ENCODE measurements around the gene FMO5. TPM values are rescaled to one million over a fixed set of nuclear protein-coding genes. Genes with fewer than 3 reads are reported as not detected.

FMO5 gene
- total and polyA plus RNA-seq, 2 of the 13 experiments (the other 11 are each of a cell fraction or from before 2014, with no cell fraction given), result 48.2 to 149 TPM

DNA sequence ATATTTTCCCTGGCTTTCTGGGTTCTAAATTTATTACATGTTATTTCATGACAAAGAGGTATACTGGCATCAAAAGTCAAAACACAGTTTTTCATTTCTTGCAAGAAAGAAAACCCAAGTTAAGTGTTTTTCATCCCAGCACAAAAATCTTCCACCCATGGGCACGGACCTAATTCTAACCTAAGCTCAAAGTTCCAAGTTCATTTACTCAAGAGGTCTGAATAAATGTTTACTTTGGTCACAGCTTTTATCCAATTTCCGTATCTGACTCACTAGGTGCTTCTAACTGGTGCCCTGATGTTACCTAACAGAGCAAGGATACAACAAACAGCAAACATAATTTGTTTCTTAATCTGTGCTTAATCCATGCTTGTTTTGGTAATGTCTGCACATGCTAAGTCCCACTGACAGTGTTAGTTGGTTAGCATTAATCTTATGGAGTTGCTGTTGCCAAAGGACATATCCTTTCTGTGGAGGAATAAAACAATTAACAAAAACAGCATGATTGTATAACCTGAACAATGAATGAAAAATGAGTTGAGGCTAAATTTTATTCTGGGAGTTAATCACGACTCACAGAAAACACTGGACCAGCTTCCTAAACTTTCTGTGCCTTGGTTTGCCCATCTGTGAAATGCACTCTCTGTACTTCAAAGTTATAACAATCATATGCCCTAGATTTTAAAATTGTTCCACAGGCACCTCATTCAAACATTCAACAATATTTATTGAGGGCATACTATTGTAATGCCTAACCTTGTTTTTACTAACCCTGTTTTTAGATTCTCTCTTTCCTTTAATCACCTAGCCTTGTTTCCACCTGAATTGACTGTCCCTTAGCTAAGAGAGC lies 13.1 kb upstream of the FMO5 start (continued):
- TF ChIP-seq, protein P1, sequence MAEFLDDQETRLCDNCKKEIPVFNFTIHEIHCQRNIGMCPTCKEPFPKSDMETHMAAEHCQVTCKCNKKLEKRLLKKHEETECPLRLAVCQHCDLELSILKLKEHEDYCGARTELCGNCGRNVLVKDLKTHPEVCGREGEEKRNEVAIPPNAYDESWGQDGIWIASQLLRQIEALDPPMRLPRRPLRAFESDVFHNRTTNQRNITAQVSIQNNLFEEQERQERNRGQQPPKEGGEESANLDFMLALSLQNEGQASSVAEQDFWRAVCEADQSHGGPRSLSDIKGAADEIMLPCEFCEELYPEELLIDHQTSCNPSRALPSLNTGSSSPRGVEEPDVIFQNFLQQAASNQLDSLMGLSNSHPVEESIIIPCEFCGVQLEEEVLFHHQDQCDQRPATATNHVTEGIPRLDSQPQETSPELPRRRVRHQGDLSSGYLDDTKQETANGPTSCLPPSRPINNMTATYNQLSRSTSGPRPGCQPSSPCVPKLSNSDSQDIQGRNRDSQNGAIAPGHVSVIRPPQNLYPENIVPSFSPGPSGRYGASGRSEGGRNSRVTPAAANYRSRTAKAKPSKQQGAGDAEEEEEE (CRISPR knock-in tag; IDR thresholded peaks at IDR 0.05; ENCODE audit: borderline replicate concordance), result no peak
- TF ChIP-seq ZNF296 (CRISPR knock-in tag; conservative IDR thresholded peaks at IDR 0.05) (no peak), ZNF563 (CRISPR knock-in tag; IDR thresholded peaks at IDR 0.05) (no peak), RAD21 (CRISPR knock-in tag; IDR thresholded peaks at IDR 0.05) (no peak), KDM5A (IDR thresholded peaks at IDR 0.05; ENCODE audit: borderline replicate concordance, low read length) (peak; percentile 27; the same call in 1 of the 2 replicates), TSC22D2 (CRISPR knock-in tag; IDR thresholded peaks at IDR 0.05; ENCODE audit: borderline replicate concordance) (peak; percentile 65; the same call in 1 of the 2 replicates), ZSCAN30 (CRISPR knock-in tag; IDR thresholded peaks at IDR 0.05) (no peak)
- TF ChIP-seq, protein P2, sequence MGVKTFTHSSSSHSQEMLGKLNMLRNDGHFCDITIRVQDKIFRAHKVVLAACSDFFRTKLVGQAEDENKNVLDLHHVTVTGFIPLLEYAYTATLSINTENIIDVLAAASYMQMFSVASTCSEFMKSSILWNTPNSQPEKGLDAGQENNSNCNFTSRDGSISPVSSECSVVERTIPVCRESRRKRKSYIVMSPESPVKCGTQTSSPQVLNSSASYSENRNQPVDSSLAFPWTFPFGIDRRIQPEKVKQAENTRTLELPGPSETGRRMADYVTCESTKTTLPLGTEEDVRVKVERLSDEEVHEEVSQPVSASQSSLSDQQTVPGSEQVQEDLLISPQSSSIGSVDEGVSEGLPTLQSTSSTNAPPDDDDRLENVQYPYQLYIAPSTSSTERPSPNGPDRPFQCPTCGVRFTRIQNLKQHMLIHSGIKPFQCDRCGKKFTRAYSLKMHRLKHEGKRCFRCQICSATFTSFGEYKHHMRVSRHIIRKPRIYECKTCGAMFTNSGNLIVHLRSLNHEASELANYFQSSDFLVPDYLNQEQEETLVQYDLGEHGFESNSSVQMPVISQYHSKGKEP (CRISPR knock-in tag; IDR thresholded peaks at IDR 0.05), result no peak
- TF ChIP-seq, protein P3, sequence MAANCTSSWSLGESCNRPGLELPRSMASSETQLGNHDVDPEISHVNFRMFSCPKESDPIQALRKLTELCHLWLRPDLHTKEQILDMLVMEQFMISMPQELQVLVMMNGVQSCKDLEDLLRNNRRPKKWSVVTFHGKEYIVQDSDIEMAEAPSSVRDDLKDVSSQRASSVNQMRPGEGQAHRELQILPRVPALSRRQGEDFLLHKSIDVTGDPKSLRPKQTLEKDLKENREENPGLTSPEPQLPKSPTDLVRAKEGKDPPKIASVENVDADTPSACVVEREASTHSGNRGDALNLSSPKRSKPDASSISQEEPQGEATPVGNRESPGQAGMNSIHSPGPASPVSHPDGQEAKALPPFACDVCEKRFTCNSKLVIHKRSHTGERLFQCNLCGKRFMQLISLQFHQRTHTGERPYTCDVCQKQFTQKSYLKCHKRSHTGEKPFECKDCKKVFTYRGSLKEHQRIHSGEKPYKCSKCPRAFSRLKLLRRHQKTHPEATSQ (CRISPR knock-in tag; IDR thresholded peaks at IDR 0.05; ENCODE audit: borderline replicate concordance), result no peak
- TF ChIP-seq, protein P4, sequence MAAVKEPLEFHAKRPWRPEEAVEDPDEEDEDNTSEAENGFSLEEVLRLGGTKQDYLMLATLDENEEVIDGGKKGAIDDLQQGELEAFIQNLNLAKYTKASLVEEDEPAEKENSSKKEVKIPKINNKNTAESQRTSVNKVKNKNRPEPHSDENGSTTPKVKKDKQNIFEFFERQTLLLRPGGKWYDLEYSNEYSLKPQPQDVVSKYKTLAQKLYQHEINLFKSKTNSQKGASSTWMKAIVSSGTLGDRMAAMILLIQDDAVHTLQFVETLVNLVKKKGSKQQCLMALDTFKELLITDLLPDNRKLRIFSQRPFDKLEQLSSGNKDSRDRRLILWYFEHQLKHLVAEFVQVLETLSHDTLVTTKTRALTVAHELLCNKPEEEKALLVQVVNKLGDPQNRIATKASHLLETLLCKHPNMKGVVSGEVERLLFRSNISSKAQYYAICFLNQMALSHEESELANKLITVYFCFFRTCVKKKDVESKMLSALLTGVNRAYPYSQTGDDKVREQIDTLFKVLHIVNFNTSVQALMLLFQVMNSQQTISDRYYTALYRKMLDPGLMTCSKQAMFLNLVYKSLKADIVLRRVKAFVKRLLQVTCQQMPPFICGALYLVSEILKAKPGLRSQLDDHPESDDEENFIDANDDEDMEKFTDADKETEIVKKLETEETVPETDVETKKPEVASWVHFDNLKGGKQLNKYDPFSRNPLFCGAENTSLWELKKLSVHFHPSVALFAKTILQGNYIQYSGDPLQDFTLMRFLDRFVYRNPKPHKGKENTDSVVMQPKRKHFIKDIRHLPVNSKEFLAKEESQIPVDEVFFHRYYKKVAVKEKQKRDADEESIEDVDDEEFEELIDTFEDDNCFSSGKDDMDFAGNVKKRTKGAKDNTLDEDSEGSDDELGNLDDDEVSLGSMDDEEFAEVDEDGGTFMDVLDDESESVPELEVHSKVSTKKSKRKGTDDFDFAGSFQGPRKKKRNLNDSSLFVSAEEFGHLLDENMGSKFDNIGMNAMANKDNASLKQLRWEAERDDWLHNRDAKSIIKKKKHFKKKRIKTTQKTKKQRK (IDR thresholded peaks at IDR 0.05; ENCODE audit: low read length), result no peak
- TF ChIP-seq, protein P5, sequence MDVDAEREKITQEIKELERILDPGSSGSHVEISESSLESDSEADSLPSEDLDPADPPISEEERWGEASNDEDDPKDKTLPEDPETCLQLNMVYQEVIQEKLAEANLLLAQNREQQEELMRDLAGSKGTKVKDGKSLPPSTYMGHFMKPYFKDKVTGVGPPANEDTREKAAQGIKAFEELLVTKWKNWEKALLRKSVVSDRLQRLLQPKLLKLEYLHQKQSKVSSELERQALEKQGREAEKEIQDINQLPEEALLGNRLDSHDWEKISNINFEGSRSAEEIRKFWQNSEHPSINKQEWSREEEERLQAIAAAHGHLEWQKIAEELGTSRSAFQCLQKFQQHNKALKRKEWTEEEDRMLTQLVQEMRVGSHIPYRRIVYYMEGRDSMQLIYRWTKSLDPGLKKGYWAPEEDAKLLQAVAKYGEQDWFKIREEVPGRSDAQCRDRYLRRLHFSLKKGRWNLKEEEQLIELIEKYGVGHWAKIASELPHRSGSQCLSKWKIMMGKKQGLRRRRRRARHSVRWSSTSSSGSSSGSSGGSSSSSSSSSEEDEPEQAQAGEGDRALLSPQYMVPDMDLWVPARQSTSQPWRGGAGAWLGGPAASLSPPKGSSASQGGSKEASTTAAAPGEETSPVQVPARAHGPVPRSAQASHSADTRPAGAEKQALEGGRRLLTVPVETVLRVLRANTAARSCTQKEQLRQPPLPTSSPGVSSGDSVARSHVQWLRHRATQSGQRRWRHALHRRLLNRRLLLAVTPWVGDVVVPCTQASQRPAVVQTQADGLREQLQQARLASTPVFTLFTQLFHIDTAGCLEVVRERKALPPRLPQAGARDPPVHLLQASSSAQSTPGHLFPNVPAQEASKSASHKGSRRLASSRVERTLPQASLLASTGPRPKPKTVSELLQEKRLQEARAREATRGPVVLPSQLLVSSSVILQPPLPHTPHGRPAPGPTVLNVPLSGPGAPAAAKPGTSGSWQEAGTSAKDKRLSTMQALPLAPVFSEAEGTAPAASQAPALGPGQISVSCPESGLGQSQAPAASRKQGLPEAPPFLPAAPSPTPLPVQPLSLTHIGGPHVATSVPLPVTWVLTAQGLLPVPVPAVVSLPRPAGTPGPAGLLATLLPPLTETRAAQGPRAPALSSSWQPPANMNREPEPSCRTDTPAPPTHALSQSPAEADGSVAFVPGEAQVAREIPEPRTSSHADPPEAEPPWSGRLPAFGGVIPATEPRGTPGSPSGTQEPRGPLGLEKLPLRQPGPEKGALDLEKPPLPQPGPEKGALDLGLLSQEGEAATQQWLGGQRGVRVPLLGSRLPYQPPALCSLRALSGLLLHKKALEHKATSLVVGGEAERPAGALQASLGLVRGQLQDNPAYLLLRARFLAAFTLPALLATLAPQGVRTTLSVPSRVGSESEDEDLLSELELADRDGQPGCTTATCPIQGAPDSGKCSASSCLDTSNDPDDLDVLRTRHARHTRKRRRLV (CRISPR knock-in tag; IDR thresholded peaks at IDR 0.05), result no peak
- TF ChIP-seq, protein P6, sequence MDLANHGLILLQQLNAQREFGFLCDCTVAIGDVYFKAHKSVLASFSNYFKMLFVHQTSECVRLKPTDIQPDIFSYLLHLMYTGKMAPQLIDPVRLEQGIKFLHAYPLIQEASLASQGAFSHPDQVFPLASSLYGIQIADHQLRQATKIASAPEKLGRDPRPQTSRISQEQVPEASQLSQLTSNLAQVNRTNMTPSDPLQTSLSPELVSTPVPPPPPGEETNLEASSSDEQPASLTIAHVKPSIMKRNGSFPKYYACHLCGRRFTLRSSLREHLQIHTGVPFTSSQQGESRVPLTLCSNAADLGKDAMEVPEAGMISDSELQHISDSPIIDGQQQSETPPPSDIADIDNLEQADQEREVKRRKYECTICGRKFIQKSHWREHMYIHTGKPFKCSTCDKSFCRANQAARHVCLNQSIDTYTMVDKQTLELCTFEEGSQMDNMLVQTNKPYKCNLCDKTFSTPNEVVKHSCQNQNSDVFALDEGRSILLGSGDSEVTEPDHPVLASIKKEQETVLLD (CRISPR knock-in tag; IDR thresholded peaks at IDR 0.05; ENCODE audit: low read depth), result no peak

Data from HepG2 (cell line).